Stomach smooth muscle (tissue), 2 donors: ENCODE results near the gene RSRP1.
"Not testable (repeated sequence)": the region's sequence is repeated elsewhere in the genome, so short reads cannot be mapped to it uniquely, and the experiment has no call there.

ENCODE experiments used
- H3K27ac ChIP-seq: one replicate; pipeline ENCODE4 v1.7.0; 2013; ENCODE audit warnings: mild to moderate bottlenecking, low read length, inconsistent platforms
- H3K27me3 ChIP-seq, 2 donors: one replicate each; pipeline ENCODE4 v1.7.0; 2013; ENCODE audit warnings: low read length in 2 of 2; ENCODE audit not compliant: insufficient read depth in 2 of 2, control insufficient read depth in 1 of 2
- H3K36me3 ChIP-seq, 2 donors: one replicate each; pipeline ENCODE4 v1.7.0; 2013; ENCODE audit warnings: low read length in 2 of 2; ENCODE audit not compliant: control insufficient read depth in 2 of 2, insufficient read depth in 2 of 2
- H3K4me1 ChIP-seq: one replicate; pipeline ENCODE4 v1.7.0; 2013; ENCODE audit warnings: low read length; ENCODE audit not compliant: control insufficient read depth, insufficient read depth
- H3K4me3 ChIP-seq, 2 donors: one replicate each; pipeline ENCODE4 v1.7.0; 2013; ENCODE audit warnings: low read length in 2 of 2
- H3K9ac ChIP-seq, 2 donors: one replicate each; pipeline ENCODE4 v1.7.0; 2013; ENCODE audit warnings: low read length in 2 of 2, mild to moderate bottlenecking in 1 of 2
- H3K9me3 ChIP-seq, 2 donors: one replicate each; pipeline ENCODE4 v1.7.0; 2013; ENCODE audit warnings: low read length in 2 of 2; ENCODE audit not compliant: control insufficient read depth in 2 of 2
- donor health status: healthy.
- donor health status: Pancreatic carcinoma.

RSRP1 gene, protein sequence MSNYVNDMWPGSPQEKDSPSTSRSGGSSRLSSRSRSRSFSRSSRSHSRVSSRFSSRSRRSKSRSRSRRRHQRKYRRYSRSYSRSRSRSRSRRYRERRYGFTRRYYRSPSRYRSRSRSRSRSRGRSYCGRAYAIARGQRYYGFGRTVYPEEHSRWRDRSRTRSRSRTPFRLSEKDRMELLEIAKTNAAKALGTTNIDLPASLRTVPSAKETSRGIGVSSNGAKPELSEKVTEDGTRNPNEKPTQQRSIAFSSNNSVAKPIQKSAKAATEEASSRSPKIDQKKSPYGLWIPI

DNA sequence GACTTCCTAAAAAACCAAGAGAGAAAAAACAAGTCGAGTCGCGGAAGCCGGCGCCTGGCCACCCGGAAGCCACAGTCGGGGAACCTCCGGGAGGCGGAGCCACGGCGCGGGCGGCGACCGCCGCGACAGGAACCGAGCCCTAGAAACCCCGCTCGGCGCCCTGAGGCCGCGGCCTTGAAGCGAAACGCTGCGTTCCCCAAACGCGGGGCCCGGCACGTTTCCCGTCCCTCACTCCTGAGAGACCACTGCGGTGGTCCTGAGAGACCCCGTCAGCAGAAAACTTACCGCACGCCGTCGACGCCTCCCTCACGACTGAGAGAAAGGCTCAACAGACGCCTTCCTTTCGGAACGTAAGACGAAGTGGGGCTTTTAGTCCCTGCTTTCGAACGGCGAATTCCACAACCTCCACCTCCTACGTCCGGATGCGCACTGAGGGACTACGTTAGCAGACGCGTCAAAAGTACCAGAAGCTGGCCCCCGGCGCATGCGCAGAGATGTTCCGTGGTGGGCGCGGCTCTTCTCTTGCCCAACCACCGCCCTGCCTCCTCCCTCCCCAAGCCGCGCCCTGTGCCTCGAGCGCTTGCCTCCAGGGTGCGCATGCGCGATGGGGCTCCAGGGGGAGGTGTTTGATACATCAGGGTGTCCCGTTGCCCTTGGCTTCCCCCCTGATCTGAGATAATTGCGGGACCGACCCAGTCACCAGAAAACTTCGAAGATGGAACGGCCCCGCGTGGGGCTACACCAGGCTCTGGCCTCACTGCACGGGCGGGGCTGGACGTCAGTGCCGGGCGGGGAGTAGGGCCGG lies at the start of gene RSRP1:
Gene RSRP1 (minus strand): TSS at position 431 of the 805 bp plus-strand sequence. CDS start 491 bp downstream, outside the sequence.
- H3K27me3 ChIP-seq = no peaks in the 10 kb centered on the region
- H3K9ac ChIP-seq = peak within 1 kb of the TSS; percentile 99 to 100
- H3K4me3 ChIP-seq = peak within 1 kb of the TSS; percentile 90 to 99
- peaks cover 14% of the 10 kb centered on the region for H3K4me1 ChIP-seq
- H3K9me3 ChIP-seq = no peaks in the 10 kb centered on the region
- H3K27ac ChIP-seq = peak within 1 kb of the TSS; percentile 98
- peaks cover 7 to 32% of the 10 kb centered on the region in 2 donors for H3K36me3 ChIP-seq

DNA sequence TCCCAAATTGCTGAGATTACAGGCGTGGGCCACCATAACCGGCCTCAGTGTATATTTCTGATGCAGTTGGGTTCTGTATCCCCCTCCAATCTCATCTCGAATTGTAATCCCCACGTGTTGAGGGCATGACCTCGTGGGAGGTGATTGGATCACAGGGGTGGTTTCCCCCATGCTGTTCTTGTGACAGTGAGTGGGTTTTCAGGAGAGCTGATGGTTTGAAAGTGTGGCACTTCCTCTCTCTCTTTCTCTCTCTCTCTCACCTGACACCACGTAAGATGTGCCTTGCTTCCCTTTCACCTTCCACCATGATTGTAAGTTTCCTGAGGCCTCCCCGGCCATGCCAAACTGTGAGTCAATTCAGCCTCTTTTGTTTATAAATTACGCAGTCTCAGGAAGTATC lies 49.2 kb upstream of the RSRP1 start:
- H3K27ac ChIP-seq, H3K27me3 ChIP-seq, H3K9me3 ChIP-seq, H3K9ac ChIP-seq, H3K4me1 ChIP-seq, H3K4me3 ChIP-seq, H3K36me3 ChIP-seq: not testable (repeated sequence)

DNA sequence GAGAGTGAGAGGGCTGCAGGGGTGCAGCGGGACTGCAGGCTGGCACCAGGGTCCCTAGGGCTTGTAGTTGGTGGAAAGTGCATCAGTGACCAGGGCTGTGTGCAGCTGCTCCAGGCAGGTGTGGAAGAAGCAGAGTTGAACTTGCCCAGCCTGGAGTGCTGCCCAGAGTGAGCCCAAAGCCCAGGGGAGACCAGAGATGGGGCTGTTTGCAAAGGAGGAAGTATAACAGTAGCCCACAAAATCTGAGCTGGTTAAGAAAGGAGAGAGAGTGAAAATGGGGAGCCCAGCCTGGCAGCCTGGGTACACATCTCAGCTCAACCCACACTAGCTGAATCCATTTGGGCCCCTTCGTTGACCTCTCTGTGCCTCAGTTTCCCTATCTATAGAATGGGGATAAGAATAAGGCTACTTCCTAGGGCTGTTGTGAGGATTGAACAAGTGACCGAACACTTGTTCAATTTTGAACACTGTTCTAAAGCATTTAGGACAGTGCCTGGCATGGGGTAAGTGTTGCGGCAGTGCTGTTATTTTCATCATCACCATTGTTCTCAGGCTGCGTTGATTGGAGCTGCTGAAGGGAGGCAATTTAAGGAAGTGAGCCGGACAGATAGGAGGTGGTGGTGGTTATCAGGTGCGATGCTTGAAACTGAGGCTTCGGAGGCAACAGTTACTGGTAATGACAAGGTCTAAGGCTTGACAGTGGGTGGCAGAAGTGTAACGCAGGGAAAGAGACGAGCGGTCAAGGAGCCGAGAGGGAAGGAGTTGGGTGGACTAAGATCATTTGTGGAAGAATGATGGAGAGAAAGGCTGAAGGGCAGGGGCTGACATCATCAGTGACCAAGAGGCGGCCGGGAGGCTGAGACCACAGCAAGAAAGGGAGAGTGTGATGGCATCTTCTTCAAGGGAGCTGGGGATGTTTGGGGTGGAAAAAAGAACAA lies 47.9 kb upstream of the RSRP1 start:
- H3K4me1 ChIP-seq, H3K27ac ChIP-seq, H3K4me3 ChIP-seq, H3K36me3 ChIP-seq, H3K9ac ChIP-seq, H3K27me3 ChIP-seq, H3K9me3 ChIP-seq: not testable (repeated sequence)

DNA sequence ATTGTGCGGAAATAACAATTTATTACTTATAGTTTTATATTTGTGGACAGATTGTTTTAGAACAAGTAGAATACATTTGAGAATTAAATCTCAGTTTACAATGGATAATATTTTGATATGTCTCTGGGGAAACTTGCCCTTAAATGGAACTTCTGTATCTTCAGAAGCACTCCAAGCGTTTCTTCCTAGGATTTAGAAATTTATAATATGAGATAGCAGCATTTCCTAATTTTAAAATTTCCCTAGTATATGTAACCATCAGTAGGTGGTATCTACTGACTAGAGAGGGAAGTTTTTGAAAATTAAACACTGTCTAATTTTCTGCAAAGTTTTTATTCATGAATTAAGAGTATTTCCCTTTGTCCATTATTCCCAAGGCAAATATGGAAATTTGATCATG lies 46.2 kb upstream of the RSRP1 start:
- not testable (repeated sequence) for H3K9ac ChIP-seq, H3K27me3 ChIP-seq, H3K36me3 ChIP-seq, H3K9me3 ChIP-seq, H3K4me3 ChIP-seq, H3K4me1 ChIP-seq, H3K27ac ChIP-seq

DNA sequence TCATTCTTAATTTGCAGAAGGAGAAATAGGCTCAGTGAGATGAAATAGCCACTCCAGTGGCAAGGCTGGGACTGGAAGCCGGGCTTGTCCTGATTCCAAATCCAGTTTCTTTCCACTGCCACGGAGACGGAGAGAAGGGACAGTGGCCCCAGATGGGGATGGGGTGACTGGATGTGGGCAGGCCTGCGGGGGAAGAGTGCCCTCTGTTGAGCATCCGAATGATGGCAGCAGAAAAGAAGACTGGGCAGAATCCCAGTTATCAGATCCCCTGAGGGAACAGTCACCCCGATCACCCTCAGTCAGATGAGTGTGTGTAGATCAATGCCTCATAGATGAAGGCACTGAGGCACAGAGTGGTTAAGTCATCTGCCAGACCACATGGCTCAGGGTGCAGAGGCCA lies 42.8 kb upstream of the RSRP1 start:
- H3K27ac ChIP-seq, H3K4me1 ChIP-seq, H3K36me3 ChIP-seq, H3K27me3 ChIP-seq, H3K9ac ChIP-seq, H3K4me3 ChIP-seq, H3K9me3 ChIP-seq: not testable (repeated sequence)

DNA sequence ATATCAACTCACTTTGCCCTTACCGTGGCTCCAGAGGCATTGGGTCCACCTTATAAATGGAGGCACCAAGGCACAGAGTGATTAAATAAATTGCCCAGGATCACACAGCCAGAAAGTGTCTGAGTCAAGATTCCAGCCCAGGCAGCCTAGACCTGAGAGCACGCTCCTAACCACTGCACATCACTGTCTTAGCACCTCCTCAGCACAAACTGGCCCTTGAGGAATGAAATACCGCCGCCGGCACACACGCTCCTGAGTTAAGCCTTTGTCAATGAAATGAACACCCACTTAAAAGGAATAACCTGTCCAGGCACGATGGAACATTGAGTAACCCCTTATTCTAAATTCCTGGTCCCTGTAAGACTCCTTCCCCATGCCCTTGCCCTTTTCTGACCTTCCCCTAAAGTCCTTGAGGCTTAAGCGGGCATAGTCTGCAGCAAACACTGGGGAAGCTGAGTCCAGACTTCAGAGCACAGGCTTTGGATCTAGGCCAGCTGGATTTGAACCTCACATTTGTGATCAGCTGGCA lies 41.4 kb upstream of the RSRP1 start:
- H3K9ac ChIP-seq, H3K9me3 ChIP-seq, H3K4me3 ChIP-seq, H3K4me1 ChIP-seq, H3K36me3 ChIP-seq, H3K27ac ChIP-seq, H3K27me3 ChIP-seq: not testable (repeated sequence)

DNA sequence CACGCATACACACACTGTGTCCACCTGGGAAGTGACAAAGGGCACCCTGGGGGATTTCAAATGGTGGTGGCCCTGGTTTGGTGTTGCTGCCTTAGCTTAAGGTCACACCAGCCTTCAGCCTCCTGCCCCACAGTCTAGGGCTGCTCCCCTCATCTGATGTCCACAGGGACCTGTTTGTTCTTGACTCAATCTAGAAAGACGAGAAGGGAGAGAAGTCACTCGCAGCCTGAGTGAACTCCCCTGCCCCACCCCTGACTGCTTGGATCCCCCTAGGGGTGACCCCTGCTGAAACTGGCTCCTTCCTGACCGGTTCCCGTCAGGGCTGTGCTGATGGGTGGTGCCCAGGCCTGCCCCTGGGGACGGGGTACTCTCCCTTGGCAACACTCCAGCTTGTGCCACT lies 39.9 kb upstream of the RSRP1 start:
- H3K27ac ChIP-seq, H3K27me3 ChIP-seq, H3K4me1 ChIP-seq, H3K4me3 ChIP-seq, H3K9me3 ChIP-seq, H3K36me3 ChIP-seq, H3K9ac ChIP-seq: not testable (repeated sequence)

DNA sequence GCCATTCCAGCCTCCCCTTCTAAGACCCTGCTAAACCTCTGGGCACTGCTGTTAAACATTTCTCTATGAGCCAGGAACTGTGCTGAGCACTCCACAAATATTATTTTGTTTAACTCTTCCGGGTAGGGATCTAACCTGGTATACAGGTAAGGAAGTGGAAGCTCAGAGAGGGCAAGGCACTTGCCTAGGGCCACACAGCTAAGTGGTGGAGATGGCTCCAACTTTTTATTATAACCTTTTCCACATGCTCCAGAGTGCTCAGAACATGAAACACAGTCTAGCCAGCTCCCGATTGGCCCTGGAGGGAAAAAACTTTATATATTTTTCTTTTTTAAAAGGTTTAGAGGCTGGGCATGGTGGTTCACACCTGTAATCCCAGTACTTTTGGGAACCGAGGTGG lies 38.6 kb upstream of the RSRP1 start:
- H3K4me1 ChIP-seq, H3K9me3 ChIP-seq, H3K4me3 ChIP-seq, H3K36me3 ChIP-seq, H3K27ac ChIP-seq, H3K9ac ChIP-seq, H3K27me3 ChIP-seq: not testable (repeated sequence)

DNA sequence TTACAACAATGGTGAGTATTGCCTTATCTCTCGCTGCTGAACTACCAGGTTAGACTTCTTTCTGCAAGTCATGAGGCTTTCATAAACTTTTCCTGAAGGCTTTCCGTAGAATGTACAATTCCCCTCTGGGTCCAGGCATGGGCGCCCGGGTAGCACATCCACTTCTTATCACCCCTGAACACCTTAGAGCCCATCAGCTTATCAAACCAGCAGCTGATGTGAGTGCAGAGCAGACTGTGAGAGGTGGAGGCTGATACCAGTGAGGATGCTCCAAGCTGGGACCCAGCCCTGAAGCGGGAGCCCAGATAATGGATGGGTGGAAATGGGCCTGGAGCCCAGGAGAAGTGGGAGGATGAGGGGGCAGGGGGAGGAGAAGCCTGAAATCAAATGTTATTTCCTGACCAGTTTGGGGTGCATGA lies 32.4 kb upstream of the RSRP1 start:
- H3K4me3 ChIP-seq, H3K27me3 ChIP-seq, H3K9me3 ChIP-seq, H3K27ac ChIP-seq, H3K36me3 ChIP-seq, H3K9ac ChIP-seq, H3K4me1 ChIP-seq: not testable (repeated sequence)

DNA sequence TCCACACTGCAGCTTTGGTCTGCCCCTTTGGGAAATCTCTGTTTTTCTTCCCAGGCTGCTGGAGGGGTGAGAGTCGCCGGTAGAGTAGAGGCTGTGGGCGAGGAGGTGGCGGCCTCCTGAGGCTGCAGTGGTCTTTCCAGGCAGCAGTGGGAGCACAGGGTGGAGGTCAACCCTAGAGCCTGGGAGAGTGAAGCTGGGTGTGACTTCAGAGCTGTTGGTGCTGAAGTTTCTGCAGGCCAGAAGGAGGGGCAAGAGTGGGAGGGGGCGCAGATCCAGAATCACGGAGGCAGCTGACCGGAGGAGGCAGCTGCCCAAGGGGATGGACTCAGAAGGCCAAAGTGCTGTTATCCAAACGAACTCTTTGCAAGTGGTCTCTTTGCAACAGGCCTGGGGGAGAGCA lies 31.5 kb upstream of the RSRP1 start:
- H3K36me3 ChIP-seq, H3K9me3 ChIP-seq, H3K9ac ChIP-seq, H3K4me3 ChIP-seq, H3K27me3 ChIP-seq, H3K27ac ChIP-seq, H3K4me1 ChIP-seq: not testable (repeated sequence)
